Myometrial cell (primary cell): ENCODE results near the gene LINS1. TPM values are rescaled to one million over a fixed set of nuclear protein-coding genes. Genes with fewer than 3 reads are reported as not detected.

Experiments used
- total RNA-seq: library from RNA; depleted of rRNA; stranded (reverse); fragments of >200 nt; gene quantifications from 2 replicates; pipeline ENCODE4 v1.2.3, GENCODE V29; 2015

Gene LINS1, protein sequence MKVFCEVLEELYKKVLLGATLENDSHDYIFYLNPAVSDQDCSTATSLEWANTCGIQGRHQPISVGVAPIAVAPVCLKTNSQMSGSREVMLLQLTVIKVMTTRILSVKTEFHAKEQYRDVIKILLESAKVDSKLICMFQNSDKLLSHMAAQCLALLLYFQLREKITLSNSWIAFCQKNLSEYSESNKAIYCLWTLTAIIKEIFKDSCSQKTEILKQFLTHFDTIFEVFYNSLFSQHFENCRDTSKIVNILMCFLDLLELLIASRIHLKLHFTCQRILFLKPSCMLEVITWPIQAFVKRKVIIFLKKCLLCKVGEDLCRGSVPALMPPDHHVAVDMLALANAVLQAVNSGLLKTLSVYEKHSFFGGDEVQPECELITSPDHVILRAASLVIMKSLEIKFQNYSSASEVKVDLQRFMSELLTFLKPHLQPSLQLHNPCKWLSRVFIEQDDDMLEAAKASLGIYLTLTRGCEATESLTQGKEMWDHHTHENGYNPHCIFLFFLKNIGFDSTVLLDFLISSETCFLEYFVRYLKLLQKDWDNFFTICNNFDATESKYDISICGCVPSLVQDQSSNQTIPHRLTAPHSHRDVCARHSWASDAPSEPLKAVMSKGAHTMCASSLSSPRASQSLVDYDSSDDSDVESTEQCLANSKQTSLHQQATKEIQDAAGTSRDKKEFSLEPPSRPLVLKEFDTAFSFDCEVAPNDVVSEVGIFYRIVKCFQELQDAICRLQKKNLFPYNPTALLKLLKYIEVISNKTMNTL
- 3.7 and 8.9 TPM in 2 replicates for total RNA-seq

DNA sequence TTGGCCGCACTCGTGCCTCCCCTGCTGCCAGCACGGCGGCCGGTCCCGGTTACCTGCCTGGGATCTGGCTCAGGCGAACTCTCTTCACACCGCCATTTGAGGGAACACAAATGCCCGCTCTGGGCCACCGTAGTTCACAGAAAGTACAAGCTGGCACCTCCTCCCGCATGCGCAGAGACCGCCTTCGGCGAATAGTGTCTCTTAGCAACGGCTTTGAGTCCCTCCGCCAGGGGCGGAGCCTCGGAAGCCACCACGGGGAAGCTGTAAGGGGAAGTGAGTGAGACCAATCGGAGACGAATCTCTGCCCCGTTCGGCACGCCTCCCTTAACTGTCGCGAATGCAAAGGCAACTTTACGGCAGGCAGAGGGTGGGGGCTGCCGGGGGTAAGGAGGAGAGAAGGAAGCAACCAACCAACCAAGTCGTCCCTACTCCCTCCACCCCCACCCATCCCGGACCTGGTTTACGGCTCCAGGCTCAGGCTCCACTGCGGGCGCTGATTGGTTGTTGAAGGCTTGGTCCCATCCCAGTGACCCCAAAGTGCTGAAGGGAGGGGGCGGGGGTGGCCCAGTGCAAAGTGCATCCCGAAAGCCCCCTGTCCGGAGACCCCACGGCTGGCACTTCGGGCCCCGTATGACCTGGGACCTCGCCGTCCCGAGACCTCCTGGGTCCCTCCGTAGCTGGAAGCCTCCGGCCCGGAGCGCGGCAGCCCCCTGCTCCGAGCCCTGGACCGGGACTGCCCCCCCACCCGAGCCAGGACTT, at the start of gene LINS1, which contains the start of gene ASB7:
TSS of gene LINS1 (minus strand) at position 121 of the 759 bp plus-strand sequence. CDS start 21,342 bp downstream, outside the sequence.
TSS of gene ASB7 (plus strand) at position 526 of the 759 bp plus-strand sequence. CDS start 9,628 bp downstream, outside the sequence.

GRCh38 chr15:100528833-100529428, 73.1 kb downstream of the LINS1 start, which contains the start of gene CERS3:
TSS of gene CERS3 (minus strand) at chr15:100528950. CDS start at chr15:100501849, 27,101 bp downstream.

Other genes starting within 250 kb of the LINS1 start
- gene CERS3, start 73.2 kb downstream of the LINS1 start, total RNA-seq: not detected in 2 replicates
- 7.8 and 9.8 TPM in 2 replicates for gene ASB7, start 405 bp upstream of the LINS1 start, total RNA-seq